ENCODE data around the gene TMEM132E.

The TMEM132E gene

DNA sequence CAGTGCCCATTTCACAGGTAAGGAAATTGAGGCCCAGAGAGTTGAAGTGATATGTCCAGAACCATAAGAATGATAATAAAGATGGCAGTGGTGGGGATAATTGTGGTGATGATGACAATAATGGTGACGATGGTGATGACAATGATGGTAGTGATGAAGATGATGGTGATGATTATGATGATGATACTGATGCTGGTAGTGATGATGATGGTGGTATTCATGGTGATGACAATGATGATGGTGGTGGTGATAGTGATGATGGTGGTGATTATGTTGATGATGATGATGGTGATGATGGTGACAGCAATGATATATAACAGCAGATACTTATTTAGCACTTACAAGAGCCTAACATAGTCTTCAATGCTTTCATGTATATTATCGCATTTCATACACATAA lies 18.1 kb upstream of the TMEM132E start:
- no peak overlapping the region for H3K4me3 ChIP-seq (ENCODE audit: low read length)
- no peak for TF ChIP-seq CTCF (conservative IDR thresholded peaks at IDR 0.05; ENCODE audit: low read depth, low read length)
- DNase-seq (ENCODE audit: low read depth) = no peak

DNA sequence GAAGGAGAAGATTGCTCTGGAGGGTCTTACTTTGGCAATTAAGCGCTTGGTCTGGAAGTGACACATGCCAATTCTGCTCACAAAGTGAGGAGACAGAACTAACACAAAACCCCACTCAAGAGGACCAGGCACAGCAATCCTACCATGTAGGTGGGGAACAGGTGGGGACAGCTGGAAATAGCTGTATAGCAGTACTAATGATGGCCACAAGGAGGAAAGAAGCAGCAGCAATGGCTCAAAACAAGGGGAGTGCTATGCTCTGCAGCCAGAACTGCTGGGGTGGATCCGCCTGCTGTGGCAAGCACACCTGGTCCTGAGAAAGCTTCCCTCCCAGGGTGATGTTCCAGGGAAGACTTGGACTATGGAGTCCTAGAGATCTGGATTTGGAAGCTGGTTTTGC lies 17.0 kb upstream of the TMEM132E start:
- no peak for DNase-seq (ENCODE audit: low read depth)
- H3K4me3 ChIP-seq (ENCODE audit: low read length) = no peak overlapping the region
- TF ChIP-seq CTCF (conservative IDR thresholded peaks at IDR 0.05; ENCODE audit: low read depth, low read length) = peak; percentile 54

GRCh38 chr17:34565713-34566112 lies 13.7 kb upstream of the TMEM132E start:
- no peak overlapping the region for H3K4me3 ChIP-seq (ENCODE audit: low read length)
- TF ChIP-seq CTCF (conservative IDR thresholded peaks at IDR 0.05; ENCODE audit: low read depth, low read length) = no peak
- no peak for DNase-seq (ENCODE audit: low read depth)

DNA sequence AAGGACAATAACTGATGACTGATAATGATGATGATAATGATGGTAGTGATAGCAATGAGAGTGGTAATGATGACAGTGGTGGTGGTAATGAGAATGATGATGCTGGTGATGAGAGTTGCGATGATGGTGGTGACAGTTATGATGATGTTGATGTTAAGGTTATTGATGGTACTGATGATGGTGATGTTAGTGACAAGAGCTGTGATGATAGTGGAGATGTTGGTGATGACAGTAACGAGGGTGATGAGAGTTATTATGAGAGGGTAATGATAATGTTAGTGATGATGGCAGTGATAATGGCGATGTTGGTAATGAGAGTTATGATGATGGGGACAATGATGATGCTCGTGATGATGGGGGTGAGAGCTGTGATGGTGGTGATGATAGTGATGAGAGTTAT lies 13.2 kb upstream of the TMEM132E start:
- no peak overlapping the region for H3K4me3 ChIP-seq (ENCODE audit: low read length)
- no peak for TF ChIP-seq CTCF (conservative IDR thresholded peaks at IDR 0.05; ENCODE audit: low read depth, low read length)

DNA sequence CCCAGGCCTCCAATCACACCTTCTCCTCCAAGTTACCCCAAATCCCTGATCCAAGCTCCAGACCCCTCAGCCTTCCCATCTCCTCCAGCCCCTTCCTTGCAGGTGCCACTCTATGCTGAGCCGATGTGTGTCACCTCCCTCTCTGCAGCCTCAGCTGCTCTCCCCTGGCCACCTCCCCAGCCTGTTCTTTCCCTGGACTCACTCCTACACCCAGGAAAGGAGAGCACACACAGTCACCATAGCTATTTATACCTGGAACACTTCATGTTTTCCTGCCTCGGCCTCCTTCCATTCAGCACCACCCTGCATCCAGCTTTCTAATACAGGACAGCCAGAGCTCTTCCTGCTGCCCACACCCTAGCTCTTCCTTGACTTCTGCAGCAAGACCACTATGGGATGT lies 12.5 kb upstream of the TMEM132E start:
- TF ChIP-seq CTCF (conservative IDR thresholded peaks at IDR 0.05; ENCODE audit: low read depth, low read length) = no peak
- no peak overlapping the region for H3K4me3 ChIP-seq (ENCODE audit: low read length)
- no peak for DNase-seq (ENCODE audit: low read depth)

More for the DNA sequence above, 13.2 kb upstream of the TMEM132E start:
- no peak for DNase-seq (ENCODE audit: low read depth)

- no peak overlapping the region for H3K4me3 ChIP-seq (ENCODE audit: low read length)
- no peak for TF ChIP-seq CTCF (conservative IDR thresholded peaks at IDR 0.05; ENCODE audit: low read depth, low read length)
- no peak for DNase-seq (ENCODE audit: low read depth)
These were observed 11.5 kb upstream of the TMEM132E start for GRCh38 chr17:34567691-34568465.

GRCh38 chr17:34568953-34569352 lies 10.4 kb upstream of the TMEM132E start:
- TF ChIP-seq CTCF (conservative IDR thresholded peaks at IDR 0.05; ENCODE audit: low read depth, low read length) = no peak
- no peak overlapping the region for H3K4me3 ChIP-seq (ENCODE audit: low read length)
- DNase-seq (ENCODE audit: low read depth) = no peak
